Superior temporal gyrus (tissue), 1 donor: Measurements from ENCODE around the gene ARL4D.
"Not testable (repeated sequence)": the region's sequence is repeated elsewhere in the genome, so short reads cannot be mapped to it uniquely, and the experiment has no call there.

Experiments used
- DNase-seq: peaks from one replicate; pipeline ENCODE4 v3.0.0-alpha.2; 2016; ENCODE audit errors: extremely low spot score

Gene ARL4D

GRCh38 chr17:43369986-43370385, 28.8 kb upstream of the ARL4D start:
- no peak for DNase-seq

- DNase-seq = no peak
Observed at GRCh38 chr17:43371227-43371821, 27.5 kb upstream of the ARL4D start.

GRCh38 chr17:43372273-43372911, 26.4 kb upstream of the ARL4D start:
- DNase-seq = no peak

- no peak for DNase-seq
Observed at GRCh38 chr17:43373356-43373755, 25.4 kb upstream of the ARL4D start.

GRCh38 chr17:43375915-43376314, 22.9 kb upstream of the ARL4D start:
- not testable (repeated sequence) for DNase-seq

GRCh38 chr17:43377056-43377810, 21.6 kb upstream of the ARL4D start:
- DNase-seq = no peak

GRCh38 chr17:43378766-43379165, 20.0 kb upstream of the ARL4D start:
- DNase-seq = no peak

- no peak for DNase-seq
Observed at GRCh38 chr17:43380307-43380706, 18.5 kb upstream of the ARL4D start.

GRCh38 chr17:43381204-43381603, 17.6 kb upstream of the ARL4D start:
- no peak for DNase-seq

GRCh38 chr17:43381621-43382020, 17.2 kb upstream of the ARL4D start:
- DNase-seq = no peak

GRCh38 chr17:43382776-43383175, 16.0 kb upstream of the ARL4D start:
- no peak for DNase-seq

GRCh38 chr17:43383372-43383771, 15.4 kb upstream of the ARL4D start:
- DNase-seq = no peak

GRCh38 chr17:43383826-43384475, 14.8 kb upstream of the ARL4D start:
- DNase-seq = no peak

GRCh38 chr17:43384476-43384862, 14.3 kb upstream of the ARL4D start:
- DNase-seq = no peak

GRCh38 chr17:43385046-43385831, 13.6 kb upstream of the ARL4D start:
- DNase-seq = no peak

GRCh38 chr17:43388359-43389045, 10.3 kb upstream of the ARL4D start:
- peak; percentile 92 for DNase-seq

- peak; percentile 93 for DNase-seq
Observed at GRCh38 chr17:43389046-43389947, 9.5 kb upstream of the ARL4D start.

GRCh38 chr17:43392397-43392796, 6.4 kb upstream of the ARL4D start:
- no peak for DNase-seq

GRCh38 chr17:43393944-43394482, 4.8 kb upstream of the ARL4D start:
- DNase-seq = peak; percentile 99

- DNase-seq = not testable (repeated sequence)
Observed at GRCh38 chr17:43394696-43395095, 4.1 kb upstream of the ARL4D start.
